ENCODE data around the gene SLC1A3.

The SLC1A3 gene

DNA sequence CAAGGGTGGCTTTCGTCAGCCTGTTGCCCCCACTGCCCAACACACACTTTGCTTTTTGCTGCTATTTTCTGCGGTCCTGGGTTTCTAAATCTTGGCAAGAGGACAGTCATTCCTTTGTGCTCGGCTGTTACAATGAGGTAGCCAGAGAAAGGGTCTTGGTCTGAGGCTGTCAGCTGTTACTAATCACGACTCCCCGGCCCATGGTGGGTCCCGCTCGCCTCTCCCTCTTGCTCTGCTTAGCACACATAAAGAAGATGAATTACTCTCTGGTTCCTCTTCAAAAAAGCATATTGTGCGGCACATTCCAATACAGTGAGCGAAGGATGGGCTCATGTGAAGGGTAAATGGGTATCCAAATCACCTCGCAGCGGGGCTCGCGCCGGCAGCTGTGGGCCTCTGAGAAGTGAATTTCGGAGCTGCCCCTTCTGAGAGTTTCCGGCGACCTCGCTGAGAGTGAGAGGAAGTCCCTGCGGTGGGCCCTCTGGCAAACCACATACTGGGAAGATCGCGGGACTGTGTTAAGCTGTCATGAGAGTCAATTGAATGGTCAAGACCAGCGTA, 56.0 kb downstream of the SLC1A3 start:
- Histone ChIP-seq H3K36me3 (ENCODE audit: control insufficient read depth, insufficient read depth, low read length) (no peaks in the 10 kb centered on the region), H3K9me3 (ENCODE audit: control insufficient read depth, insufficient read depth, low read length) (no peaks in the 10 kb centered on the region), H3K4me1 (ENCODE audit: control insufficient read depth, insufficient read depth, low read length) (no peaks in the 10 kb centered on the region), H3K4me3 (ENCODE audit: low read depth, low read length) (no peak overlapping the region), H3K9ac (ENCODE audit: low read depth, low read length) (no peak overlapping the region), H3K27me3 (ENCODE audit: control insufficient read depth, insufficient read depth, low read length) (no peaks in the 10 kb centered on the region)

GRCh38 chr5:36664766-36665165, 58.4 kb downstream of the SLC1A3 start:
- H3K9me3 ChIP-seq (ENCODE audit: control insufficient read depth, insufficient read depth, low read length): no peaks in the 10 kb centered on the region
- H3K27me3 ChIP-seq (ENCODE audit: control insufficient read depth, insufficient read depth, low read length): no peaks in the 10 kb centered on the region
- H3K36me3 ChIP-seq (ENCODE audit: control insufficient read depth, insufficient read depth, low read length): no peaks in the 10 kb centered on the region
- no peak overlapping the region for H3K9ac ChIP-seq (ENCODE audit: low read depth, low read length)
- H3K4me3 ChIP-seq (ENCODE audit: low read depth, low read length): no peak overlapping the region
- no peaks in the 10 kb centered on the region for H3K4me1 ChIP-seq (ENCODE audit: control insufficient read depth, insufficient read depth, low read length)

DNA sequence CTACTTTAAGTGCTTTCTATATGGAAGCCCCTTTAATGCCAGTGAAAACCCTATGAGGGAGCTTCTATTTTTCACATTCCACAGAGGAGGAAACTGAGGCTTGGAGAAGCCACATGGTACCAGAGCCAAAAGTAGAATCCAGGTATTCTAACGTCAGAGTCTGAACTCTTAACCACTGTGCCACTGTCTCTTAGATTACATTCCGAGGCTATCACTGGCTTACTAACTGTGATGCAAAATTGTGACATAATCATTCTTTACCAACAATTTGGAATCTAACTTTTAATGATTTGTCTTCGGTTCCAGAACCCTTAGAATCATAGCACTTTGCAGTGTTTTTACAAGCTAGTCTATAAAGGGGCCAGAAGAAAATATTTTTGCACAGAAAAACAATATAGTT, 59.2 kb downstream of the SLC1A3 start:
- no peak overlapping the region for H3K4me3 ChIP-seq (ENCODE audit: low read depth, low read length)
- H3K9ac ChIP-seq (ENCODE audit: low read depth, low read length): no peak overlapping the region
- H3K9me3 ChIP-seq (ENCODE audit: control insufficient read depth, insufficient read depth, low read length): no peaks in the 10 kb centered on the region
- no peaks in the 10 kb centered on the region for H3K27me3 ChIP-seq (ENCODE audit: control insufficient read depth, insufficient read depth, low read length)
- H3K36me3 ChIP-seq (ENCODE audit: control insufficient read depth, insufficient read depth, low read length): no peaks in the 10 kb centered on the region
- no peaks in the 10 kb centered on the region for H3K4me1 ChIP-seq (ENCODE audit: control insufficient read depth, insufficient read depth, low read length)

DNA sequence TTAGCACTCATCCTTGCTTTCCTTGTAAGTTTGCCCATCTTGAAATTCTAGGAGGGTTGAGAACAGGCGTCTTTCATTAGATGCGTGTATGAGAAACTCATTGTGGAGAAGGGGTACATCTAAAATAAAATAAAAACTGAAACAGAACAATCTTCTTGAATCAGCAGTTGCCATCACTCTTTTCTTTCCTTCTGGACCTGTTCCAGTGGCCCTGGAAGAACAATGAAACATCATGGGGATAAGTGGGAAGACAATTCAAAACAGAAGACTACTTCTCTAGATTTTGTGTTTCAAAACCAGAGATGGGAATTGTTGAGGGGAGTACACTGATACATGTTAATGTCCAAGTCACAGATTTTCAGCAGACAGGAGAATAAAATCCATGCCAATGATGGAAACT, 59.9 kb downstream of the SLC1A3 start:
- no peaks in the 10 kb centered on the region for H3K9me3 ChIP-seq (ENCODE audit: control insufficient read depth, insufficient read depth, low read length)
- no peak overlapping the region for H3K9ac ChIP-seq (ENCODE audit: low read depth, low read length)
- no peaks in the 10 kb centered on the region for H3K36me3 ChIP-seq (ENCODE audit: control insufficient read depth, insufficient read depth, low read length)
- no peaks in the 10 kb centered on the region for H3K27me3 ChIP-seq (ENCODE audit: control insufficient read depth, insufficient read depth, low read length)
- H3K4me1 ChIP-seq (ENCODE audit: control insufficient read depth, insufficient read depth, low read length): no peaks in the 10 kb centered on the region
- no peak overlapping the region for H3K4me3 ChIP-seq (ENCODE audit: low read depth, low read length)

DNA sequence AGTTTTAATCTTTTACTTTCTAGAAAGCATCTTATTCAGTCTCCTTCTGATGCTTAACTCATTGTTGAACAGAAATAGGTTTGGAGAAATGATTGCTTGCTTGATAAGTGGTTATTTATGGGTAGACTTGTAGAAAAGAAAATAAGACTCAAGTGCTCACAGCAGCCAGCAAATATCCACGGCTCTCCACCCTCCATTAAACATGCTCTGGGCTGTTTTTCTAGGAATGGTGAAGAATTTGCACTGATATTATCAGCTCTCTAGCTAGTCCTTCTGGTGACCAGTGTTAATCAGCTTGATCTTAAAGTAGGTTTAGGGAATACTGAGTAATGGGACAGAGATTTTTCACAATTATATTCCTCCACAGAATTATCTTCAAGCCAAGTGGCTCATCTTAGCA, 60.6 kb downstream of the SLC1A3 start:
- Histone ChIP-seq H3K36me3 (ENCODE audit: control insufficient read depth, insufficient read depth, low read length) (no peaks in the 10 kb centered on the region), H3K4me3 (ENCODE audit: low read depth, low read length) (no peak overlapping the region), H3K9ac (ENCODE audit: low read depth, low read length) (no peak overlapping the region), H3K9me3 (ENCODE audit: control insufficient read depth, insufficient read depth, low read length) (no peaks in the 10 kb centered on the region), H3K4me1 (ENCODE audit: control insufficient read depth, insufficient read depth, low read length) (no peaks in the 10 kb centered on the region), H3K27me3 (ENCODE audit: control insufficient read depth, insufficient read depth, low read length) (no peaks in the 10 kb centered on the region)

GRCh38 chr5:36667824-36668223, 61.4 kb downstream of the SLC1A3 start:
- no peak overlapping the region for H3K4me3 ChIP-seq (ENCODE audit: low read depth, low read length)
- no peaks in the 10 kb centered on the region for H3K9me3 ChIP-seq (ENCODE audit: control insufficient read depth, insufficient read depth, low read length)
- H3K4me1 ChIP-seq (ENCODE audit: control insufficient read depth, insufficient read depth, low read length): no peaks in the 10 kb centered on the region
- no peaks in the 10 kb centered on the region for H3K36me3 ChIP-seq (ENCODE audit: control insufficient read depth, insufficient read depth, low read length)
- no peaks in the 10 kb centered on the region for H3K27me3 ChIP-seq (ENCODE audit: control insufficient read depth, insufficient read depth, low read length)
- no peak overlapping the region for H3K9ac ChIP-seq (ENCODE audit: low read depth, low read length)

DNA sequence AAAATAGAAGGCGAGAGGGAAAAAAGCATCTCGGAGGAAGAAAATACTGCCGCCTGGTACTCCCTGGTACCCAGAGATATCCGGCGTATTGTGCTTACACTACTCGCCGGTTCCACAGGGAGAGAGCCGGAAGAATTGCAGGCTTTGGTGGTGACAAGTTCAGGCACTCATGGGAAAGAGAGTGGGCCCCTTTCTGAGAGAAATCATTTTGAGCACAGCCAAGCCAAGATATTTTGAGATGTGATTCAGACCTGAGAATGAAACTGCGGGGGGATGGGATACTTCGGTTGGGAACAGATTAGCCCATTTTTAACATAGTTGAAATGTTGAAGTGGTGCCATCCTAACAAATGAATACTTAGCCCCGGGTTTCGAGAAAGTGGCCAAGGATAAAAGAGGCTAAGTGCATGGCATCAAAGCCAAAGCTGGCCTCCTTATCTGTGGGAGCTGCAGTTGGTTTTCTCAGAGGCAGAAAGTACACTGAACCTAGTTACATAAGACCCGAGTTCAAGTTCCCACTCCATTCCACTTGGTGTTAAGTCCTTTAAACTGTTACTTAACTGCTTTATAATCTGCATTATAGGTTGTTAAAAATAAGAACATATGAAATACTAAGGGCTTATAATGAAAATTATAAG, 62.7 kb downstream of the SLC1A3 start:
- H3K4me1 ChIP-seq (ENCODE audit: control insufficient read depth, insufficient read depth, low read length): no peaks in the 10 kb centered on the region
- H3K4me3 ChIP-seq (ENCODE audit: low read depth, low read length): no peak overlapping the region
- H3K9me3 ChIP-seq (ENCODE audit: control insufficient read depth, insufficient read depth, low read length): no peaks in the 10 kb centered on the region
- H3K36me3 ChIP-seq (ENCODE audit: control insufficient read depth, insufficient read depth, low read length): no peaks in the 10 kb centered on the region
- no peaks in the 10 kb centered on the region for H3K27me3 ChIP-seq (ENCODE audit: control insufficient read depth, insufficient read depth, low read length)
- no peak overlapping the region for H3K9ac ChIP-seq (ENCODE audit: low read depth, low read length)

DNA sequence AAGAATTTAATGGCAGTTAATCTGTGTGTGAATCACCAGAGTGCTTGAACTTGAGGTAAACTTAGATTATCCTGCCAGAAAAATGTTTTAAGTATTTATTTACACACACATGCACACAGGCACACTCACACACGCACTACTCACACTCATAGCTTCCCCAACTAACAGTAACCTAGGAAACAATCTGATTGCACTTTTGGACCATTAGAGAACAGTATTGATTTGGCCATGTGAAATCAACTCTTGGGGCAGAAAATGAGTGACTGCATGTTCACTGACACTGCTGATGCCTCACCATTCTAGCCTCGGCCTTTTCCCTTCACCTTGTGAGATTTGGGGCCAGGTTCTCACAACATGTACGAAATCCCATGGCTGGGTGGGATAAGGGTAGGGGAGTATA, 64.1 kb downstream of the SLC1A3 start:
- H3K4me1 ChIP-seq (ENCODE audit: control insufficient read depth, insufficient read depth, low read length): no peaks in the 10 kb centered on the region
- no peak overlapping the region for H3K9ac ChIP-seq (ENCODE audit: low read depth, low read length)
- no peak overlapping the region for H3K4me3 ChIP-seq (ENCODE audit: low read depth, low read length)
- no peaks in the 10 kb centered on the region for H3K9me3 ChIP-seq (ENCODE audit: control insufficient read depth, insufficient read depth, low read length)
- no peaks in the 10 kb centered on the region for H3K36me3 ChIP-seq (ENCODE audit: control insufficient read depth, insufficient read depth, low read length)
- no peaks in the 10 kb centered on the region for H3K27me3 ChIP-seq (ENCODE audit: control insufficient read depth, insufficient read depth, low read length)

GRCh38 chr5:36675282-36675681, 68.9 kb downstream of the SLC1A3 start:
- H3K9me3 ChIP-seq (ENCODE audit: control insufficient read depth, insufficient read depth, low read length): no peaks in the 10 kb centered on the region
- no peak overlapping the region for H3K9ac ChIP-seq (ENCODE audit: low read depth, low read length)
- no peaks in the 10 kb centered on the region for H3K4me1 ChIP-seq (ENCODE audit: control insufficient read depth, insufficient read depth, low read length)
- no peak overlapping the region for H3K4me3 ChIP-seq (ENCODE audit: low read depth, low read length)
- H3K27me3 ChIP-seq (ENCODE audit: control insufficient read depth, insufficient read depth, low read length): no peaks in the 10 kb centered on the region
- H3K36me3 ChIP-seq (ENCODE audit: control insufficient read depth, insufficient read depth, low read length): no peaks in the 10 kb centered on the region

DNA sequence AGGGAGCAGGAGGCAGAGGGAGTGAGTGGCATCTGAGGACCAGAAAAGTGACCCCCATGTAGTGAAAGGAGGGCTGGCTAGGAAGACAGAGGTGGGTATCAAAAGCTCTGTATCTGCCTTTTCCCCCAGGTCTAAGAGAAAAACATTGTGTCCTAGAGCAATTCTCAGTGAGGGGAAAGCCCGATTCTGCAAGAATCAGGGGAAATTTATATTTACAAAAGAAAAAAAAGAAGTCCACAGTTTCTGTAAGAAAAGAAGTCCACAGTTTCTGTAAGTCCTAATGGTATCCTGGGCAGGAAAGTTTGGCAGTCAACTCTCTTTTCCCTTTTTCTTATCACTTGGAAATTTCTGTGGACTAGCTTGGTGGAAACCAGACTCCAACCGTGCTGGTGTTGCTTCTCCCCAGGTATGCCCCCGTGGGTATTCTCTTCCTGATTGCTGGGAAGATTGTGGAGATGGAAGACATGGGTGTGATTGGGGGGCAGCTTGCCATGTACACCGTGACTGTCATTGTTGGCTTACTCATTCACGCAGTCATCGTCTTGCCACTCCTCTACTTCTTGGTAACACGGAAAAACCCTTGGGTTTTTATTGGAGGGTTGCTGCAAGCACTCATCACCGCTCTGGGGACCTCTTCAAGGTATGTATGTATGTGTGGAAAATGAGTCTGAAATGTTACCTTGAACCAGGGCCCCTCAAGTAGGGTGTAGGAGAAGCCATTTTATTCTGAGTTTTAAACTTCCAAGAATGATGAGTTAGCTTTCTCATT, 73.0 kb downstream of the SLC1A3 start:
- no peak overlapping the region for H3K4me3 ChIP-seq (ENCODE audit: low read depth, low read length)
- H3K4me1 ChIP-seq (ENCODE audit: control insufficient read depth, insufficient read depth, low read length): no peaks in the 10 kb centered on the region
- no peaks in the 10 kb centered on the region for H3K9me3 ChIP-seq (ENCODE audit: control insufficient read depth, insufficient read depth, low read length)
- H3K36me3 ChIP-seq (ENCODE audit: control insufficient read depth, insufficient read depth, low read length): no peaks in the 10 kb centered on the region
- no peaks in the 10 kb centered on the region for H3K27me3 ChIP-seq (ENCODE audit: control insufficient read depth, insufficient read depth, low read length)
- no peak overlapping the region for H3K9ac ChIP-seq (ENCODE audit: low read depth, low read length)

- Histone ChIP-seq H3K27me3 (ENCODE audit: control insufficient read depth, insufficient read depth, low read length) (no peaks in the 10 kb centered on the region), H3K36me3 (ENCODE audit: control insufficient read depth, insufficient read depth, low read length) (no peaks in the 10 kb centered on the region), H3K4me3 (ENCODE audit: low read depth, low read length) (no peak overlapping the region), H3K9ac (ENCODE audit: low read depth, low read length) (no peak overlapping the region), H3K9me3 (ENCODE audit: control insufficient read depth, insufficient read depth, low read length) (no peaks in the 10 kb centered on the region), H3K4me1 (ENCODE audit: control insufficient read depth, insufficient read depth, low read length) (no peaks in the 10 kb centered on the region)
Observed at GRCh38 chr5:36680066-36680465, 73.7 kb downstream of the SLC1A3 start.

GRCh38 chr5:36681711-36682110, 75.3 kb downstream of the SLC1A3 start:
- Histone ChIP-seq H3K36me3 (ENCODE audit: control insufficient read depth, insufficient read depth, low read length) (no peaks in the 10 kb centered on the region), H3K4me1 (ENCODE audit: control insufficient read depth, insufficient read depth, low read length) (no peaks in the 10 kb centered on the region), H3K9ac (ENCODE audit: low read depth, low read length) (no peak overlapping the region), H3K4me3 (ENCODE audit: low read depth, low read length) (no peak overlapping the region), H3K27me3 (ENCODE audit: control insufficient read depth, insufficient read depth, low read length) (no peaks in the 10 kb centered on the region), H3K9me3 (ENCODE audit: control insufficient read depth, insufficient read depth, low read length) (no peaks in the 10 kb centered on the region)

Data from iPS-15b (cell line).